Large intestine (tissue), 3 donors: Measurements from ENCODE around the gene KLKB1. TPM values are rescaled to one million over a fixed set of nuclear protein-coding genes. Genes with fewer than 3 reads are reported as not detected.
"Not testable (repeated sequence)": the region's sequence is repeated elsewhere in the genome, so short reads cannot be mapped to it uniquely, and the experiment has no call there.

ENCODE experiments used
- DNase-seq, 2 donors: peaks; one replicate each; pipeline versions ENCODE4 v3.0.0 to v3.0.0-alpha.2; 2013
- H3K27ac ChIP-seq: one replicate; pipeline ENCODE4 v1.5.1; 2013; ENCODE audit warnings: low read length
- H3K27me3 ChIP-seq: 2 replicates; pipeline ENCODE4 v1.6.1; 2013; ENCODE audit warnings: low read length; ENCODE audit not compliant: control insufficient read depth, insufficient read depth
- H3K36me3 ChIP-seq: 2 replicates; pipeline ENCODE4 v1.6.1; 2013; ENCODE audit warnings: low read length; ENCODE audit not compliant: control insufficient read depth, insufficient read depth
- H3K4me1 ChIP-seq: one replicate; pipeline ENCODE4 v1.6.1; 2013; ENCODE audit warnings: low read length; ENCODE audit not compliant: control insufficient read depth, insufficient read depth
- H3K4me3 ChIP-seq: one replicate; pipeline ENCODE4 v1.5.1; 2013; ENCODE audit warnings: low read length
- H3K9me3 ChIP-seq: one replicate; pipeline ENCODE4 v1.6.1; 2013; ENCODE audit warnings: mild to moderate bottlenecking, low read depth, low read length, moderate library complexity; ENCODE audit not compliant: control insufficient read depth
- WGBS: methylation state at CpG from one replicate; pipeline ENCODE4 v1.1.5; 2013; ENCODE audit warnings: low lambda C conversion rate; ENCODE audit not compliant: insufficient coverage; 5-methylcytosine and 5-hydroxymethylcytosine counted together
- polyA plus RNA-seq: library from polyadenylated mRNA; unstranded; fragments of 120-200 nt; gene quantifications from one replicate; pipeline ENCODE4 v1.2.1, GENCODE V29; 2013

KLKB1 gene
- polyA plus RNA-seq, 1 donor, result 2.8 TPM

DNA sequence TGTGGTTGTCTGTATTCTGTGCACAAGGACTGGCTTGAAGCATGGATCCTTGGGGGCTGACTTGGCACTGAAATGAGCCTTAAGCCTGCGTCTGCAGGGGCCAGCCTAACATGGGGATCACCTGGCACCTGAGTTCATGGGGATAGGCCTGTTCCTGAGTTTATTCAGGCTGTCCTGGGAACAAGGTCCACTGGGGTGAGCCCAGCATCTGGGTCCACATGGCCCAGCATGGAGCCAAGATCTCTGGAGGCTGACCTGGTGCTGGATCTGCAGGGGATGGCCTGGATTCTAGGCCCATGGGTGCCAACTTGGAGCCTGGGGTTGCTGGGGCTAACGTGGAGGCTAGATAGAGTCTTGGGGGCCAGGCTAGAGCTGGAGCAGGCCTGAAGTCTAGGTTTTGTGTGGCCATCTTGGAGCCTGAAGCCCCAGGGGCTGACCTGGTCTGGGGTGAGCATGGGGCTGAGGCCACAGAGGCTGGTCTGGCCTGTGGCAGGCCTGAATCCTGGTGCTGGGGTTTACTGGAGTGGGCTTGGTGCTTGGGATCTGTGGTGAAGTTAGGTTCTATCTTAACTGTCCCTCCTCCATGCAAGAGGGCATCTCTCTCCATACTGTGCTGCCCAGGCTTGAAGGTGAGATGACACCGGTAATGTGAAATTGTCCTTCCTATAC lies 652 bp upstream of the KLKB1 start:
- H3K4me3 ChIP-seq, result no peak overlapping the region
- H3K9me3 ChIP-seq, result peaks cover 26% of the 10 kb centered on the region
- no peaks in the 10 kb centered on the region for H3K4me1 ChIP-seq
- WGBS, result no CpG with 5 or more reads among the region's 3 CpGs
- no peaks in the 10 kb centered on the region for H3K27me3 ChIP-seq
- no peaks in the 10 kb centered on the region for H3K36me3 ChIP-seq
- no peak overlapping the region for H3K27ac ChIP-seq
- no peak for DNase-seq

DNA sequence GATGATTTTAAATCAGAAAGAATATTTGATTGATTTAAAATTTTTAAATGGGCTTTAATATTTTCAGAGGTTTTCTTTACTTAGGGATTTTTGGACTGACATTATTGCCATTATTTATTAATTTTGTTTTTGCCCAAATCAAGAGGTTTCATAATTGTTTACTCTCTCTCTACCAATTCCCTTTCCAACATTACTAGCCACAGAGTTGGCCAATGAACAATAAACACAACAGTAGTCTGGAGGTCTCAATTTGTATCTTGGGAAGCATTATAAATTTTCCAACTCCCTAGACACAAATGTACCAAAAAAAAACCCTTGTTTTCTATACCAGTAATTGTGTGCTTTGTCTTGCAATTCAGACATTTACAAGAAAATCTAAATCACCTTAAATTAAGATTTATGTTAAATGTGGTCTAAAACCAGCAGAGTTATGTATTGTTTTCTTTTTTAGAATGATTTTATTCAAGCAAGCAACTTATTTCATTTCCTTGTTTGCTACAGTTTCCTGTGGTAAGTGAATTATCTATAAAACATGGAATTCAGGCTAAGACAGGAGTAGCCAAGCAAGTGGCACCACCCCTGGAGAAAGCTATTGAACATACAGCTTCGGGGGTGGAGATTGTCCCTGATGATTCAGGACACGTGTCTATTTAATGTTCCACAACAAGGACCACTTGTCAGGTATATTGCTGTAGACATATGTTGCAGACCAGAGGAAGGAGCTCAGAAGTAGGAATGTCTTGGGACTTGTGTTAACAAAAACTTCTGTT lies 622 bp downstream of the KLKB1 start:
- Histone ChIP-seq H3K27ac (no peak overlapping the region), H3K4me3 (no peak overlapping the region), H3K9me3 (peaks cover 26% of the 10 kb centered on the region), H3K27me3 (no peaks in the 10 kb centered on the region), H3K4me1 (no peaks in the 10 kb centered on the region), H3K36me3 (no peaks in the 10 kb centered on the region)
- no peak for DNase-seq
- WGBS, result no CpG with 5 or more reads among the region's 2 CpGs

DNA sequence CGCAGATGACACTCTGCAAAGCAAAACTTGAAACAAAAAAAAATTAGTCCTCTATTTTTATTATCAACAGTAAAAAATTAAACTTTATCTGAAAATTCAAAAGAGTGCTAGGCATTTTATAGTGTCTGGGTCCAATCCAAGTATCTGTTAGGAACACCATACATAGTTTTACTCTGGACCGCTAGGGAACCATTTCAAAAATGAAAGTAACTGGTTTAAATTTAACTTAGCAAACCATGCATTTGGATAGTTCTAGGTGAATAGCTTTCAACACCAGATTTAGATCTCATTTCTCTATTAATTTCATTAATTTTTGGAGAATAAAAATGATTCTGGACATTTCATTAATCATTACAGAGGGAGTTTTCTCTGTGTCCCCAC lies 1.2 kb downstream of the KLKB1 start:
- H3K4me3 ChIP-seq, result no peak overlapping the region
- H3K27ac ChIP-seq, result no peak overlapping the region
- H3K4me1 ChIP-seq, result no peaks in the 10 kb centered on the region
- no peaks in the 10 kb centered on the region for H3K27me3 ChIP-seq
- DNase-seq, result no peak
- no peaks in the 10 kb centered on the region for H3K36me3 ChIP-seq
- peaks cover 26% of the 10 kb centered on the region for H3K9me3 ChIP-seq
- WGBS, result no CpG with 5 or more reads among the region's 2 CpGs

DNA sequence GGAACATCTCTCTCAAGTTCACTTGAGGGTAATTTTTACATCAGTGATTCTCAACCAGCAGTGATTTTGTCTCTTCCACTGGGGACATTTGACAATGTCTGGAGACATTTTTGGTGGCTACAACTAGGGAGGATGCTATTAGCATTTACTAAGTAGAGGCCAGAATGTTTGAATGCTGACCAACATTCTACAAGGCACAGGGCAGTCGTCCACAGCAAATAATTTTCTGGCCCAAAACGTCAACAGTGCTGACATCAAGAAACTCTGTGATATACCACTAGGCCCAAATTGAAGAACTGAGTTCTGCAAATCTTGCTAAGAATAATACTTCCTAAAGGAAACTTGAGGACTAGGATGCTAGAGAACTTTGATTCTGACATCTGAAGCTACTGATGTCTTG lies 7.1 kb downstream of the KLKB1 start:
- H3K9me3 ChIP-seq, result no peaks in the 10 kb centered on the region
- H3K27ac ChIP-seq, result no peak overlapping the region
- no peaks in the 10 kb centered on the region for H3K4me1 ChIP-seq
- no peak for DNase-seq
- no CpG with 5 or more reads among the region's 2 CpGs for WGBS
- H3K36me3 ChIP-seq, result no peaks in the 10 kb centered on the region
- H3K4me3 ChIP-seq, result no peak overlapping the region
- no peaks in the 10 kb centered on the region for H3K27me3 ChIP-seq

DNA sequence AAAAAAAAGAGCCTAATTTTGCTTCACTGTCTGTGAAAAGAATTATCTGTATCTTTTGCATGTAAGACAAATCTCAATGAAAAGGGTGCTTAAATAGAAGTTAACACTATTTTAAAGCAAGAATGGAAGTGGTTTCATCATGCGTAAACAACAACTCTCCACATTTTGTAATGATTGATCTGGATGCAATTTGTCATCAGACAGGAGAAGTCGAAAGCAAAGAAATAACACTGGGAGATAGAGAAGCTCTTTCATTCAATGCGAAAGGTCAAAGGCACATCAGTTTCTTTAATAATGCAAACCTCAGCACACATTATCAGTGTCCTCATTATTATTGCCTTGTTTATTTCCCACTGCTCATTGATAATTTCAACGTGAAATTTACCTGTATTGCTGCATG lies 8.8 kb downstream of the KLKB1 start:
- Histone ChIP-seq H3K36me3 (no peaks in the 10 kb centered on the region), H3K4me1 (no peaks in the 10 kb centered on the region), H3K4me3 (no peak overlapping the region), H3K27ac (no peak overlapping the region), H3K9me3 (no peaks in the 10 kb centered on the region), H3K27me3 (no peaks in the 10 kb centered on the region)
- WGBS, result 0% methylated on average over 1 of the region's 4 CpGs
- DNase-seq, result no peak

DNA sequence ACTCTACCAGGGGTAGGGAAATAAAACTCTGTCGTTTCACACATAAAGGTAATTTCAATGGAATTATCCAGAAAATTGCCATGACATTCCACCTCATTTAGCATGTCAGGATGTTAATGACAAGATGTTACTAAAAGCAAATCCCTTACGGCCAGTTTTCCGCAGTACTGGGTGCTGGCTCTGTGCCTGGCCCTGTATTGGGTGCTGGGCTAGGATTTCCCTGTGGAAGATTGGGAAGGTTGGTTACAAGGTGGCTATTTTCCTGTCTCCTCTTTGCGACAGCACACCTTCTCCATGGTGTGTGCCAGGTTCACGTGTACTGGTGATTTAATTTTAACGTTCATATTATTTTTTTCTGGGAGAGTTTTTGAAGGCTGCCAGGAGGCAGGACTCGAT lies 13.1 kb downstream of the KLKB1 start:
- H3K4me1 ChIP-seq, result no peaks in the 10 kb centered on the region
- no peaks in the 10 kb centered on the region for H3K36me3 ChIP-seq
- H3K27me3 ChIP-seq, result no peaks in the 10 kb centered on the region
- no peak for DNase-seq
- 100% methylated on average over 1 of the region's 7 CpGs for WGBS
- H3K27ac ChIP-seq, result no peak overlapping the region
- no peak overlapping the region for H3K4me3 ChIP-seq
- H3K9me3 ChIP-seq, result no peaks in the 10 kb centered on the region

DNA sequence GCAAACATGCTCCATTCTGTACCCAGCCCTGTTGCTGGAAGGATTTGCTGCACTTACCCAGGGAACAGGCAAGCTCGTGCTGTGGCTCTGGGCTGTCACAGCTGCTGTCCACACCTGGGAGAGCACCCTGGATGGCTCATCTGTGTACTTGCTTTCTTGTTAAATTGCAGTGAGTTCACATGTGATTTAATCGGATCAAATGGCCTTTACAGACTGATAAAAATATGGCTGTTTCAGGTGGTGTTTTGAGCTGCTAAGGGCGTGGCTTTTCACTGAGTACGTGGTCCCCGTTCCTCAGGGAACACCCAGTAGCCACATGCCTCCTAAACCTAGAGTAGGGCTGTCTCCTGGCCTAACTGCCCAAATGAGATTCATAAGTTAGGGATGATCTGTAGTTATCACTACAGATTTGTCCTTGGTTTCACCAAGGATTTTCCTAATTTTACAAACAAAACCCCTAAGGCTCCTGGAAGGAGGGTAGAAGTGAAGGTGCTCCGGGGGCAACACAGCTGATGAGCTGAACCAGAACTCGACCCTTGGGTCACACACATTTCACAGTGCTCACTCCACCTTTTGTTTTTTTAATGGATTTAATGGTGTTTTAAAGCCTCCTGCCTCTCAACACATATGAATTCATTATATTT lies 13.7 kb downstream of the KLKB1 start:
- no peak overlapping the region for H3K27ac ChIP-seq
- DNase-seq, result no peak
- no peaks in the 10 kb centered on the region for H3K27me3 ChIP-seq
- no peak overlapping the region for H3K4me3 ChIP-seq
- no CpG with 5 or more reads among the region's 7 CpGs for WGBS
- no peaks in the 10 kb centered on the region for H3K9me3 ChIP-seq
- H3K4me1 ChIP-seq, result no peaks in the 10 kb centered on the region
- no peaks in the 10 kb centered on the region for H3K36me3 ChIP-seq

DNA sequence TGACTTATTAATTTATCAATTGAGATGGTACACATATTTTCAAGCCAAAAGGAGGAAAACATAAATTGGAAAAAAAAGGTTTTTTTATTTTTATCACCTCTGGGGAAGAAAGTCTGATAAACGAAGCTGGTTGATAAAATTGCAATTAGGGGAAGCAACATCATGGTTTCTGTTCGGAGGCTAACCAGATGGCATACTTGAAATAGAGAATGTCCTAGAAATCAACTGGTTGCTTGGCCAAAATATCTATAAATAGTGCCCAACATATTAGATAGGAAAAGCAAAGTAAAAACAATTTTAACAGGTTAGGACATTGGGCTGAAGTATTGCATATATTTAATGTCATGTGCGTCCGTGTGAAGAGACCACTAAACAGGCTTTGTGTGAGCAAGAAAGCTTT lies 14.3 kb downstream of the KLKB1 start:
- no peaks in the 10 kb centered on the region for H3K9me3 ChIP-seq
- no peaks in the 10 kb centered on the region for H3K36me3 ChIP-seq
- DNase-seq, result no peak
- no peaks in the 10 kb centered on the region for H3K4me1 ChIP-seq
- H3K27me3 ChIP-seq, result no peaks in the 10 kb centered on the region
- H3K27ac ChIP-seq, result no peak overlapping the region
- WGBS, result 95% methylated on average over 4 of the region's 4 CpGs
- H3K4me3 ChIP-seq, result no peak overlapping the region

DNA sequence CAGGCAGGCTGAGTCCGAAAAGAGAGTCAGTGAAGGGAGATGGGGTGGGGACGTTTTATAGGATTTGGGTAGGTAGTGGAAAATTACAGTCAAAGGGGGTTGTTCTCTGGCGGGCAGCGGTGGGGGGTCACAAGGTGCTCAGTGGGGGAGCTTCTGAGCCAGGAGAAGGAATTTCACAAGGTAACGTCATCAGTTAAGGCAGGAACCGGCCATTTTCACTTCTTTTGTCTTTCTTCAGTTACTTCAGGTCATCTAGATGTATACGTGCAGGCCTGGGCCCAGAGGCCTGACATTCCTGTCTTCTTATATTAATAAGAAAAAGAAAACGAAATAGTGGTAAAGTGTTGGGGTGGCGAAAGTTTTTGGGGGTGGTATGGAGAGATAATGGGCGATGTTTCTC lies 14.7 kb downstream of the KLKB1 start:
- not testable (repeated sequence) for H3K36me3 ChIP-seq, H3K27me3 ChIP-seq, H3K4me1 ChIP-seq, DNase-seq, H3K9me3 ChIP-seq, H3K4me3 ChIP-seq, H3K27ac ChIP-seq
- WGBS, result 75% methylated on average over 4 of the region's 10 CpGs

DNA sequence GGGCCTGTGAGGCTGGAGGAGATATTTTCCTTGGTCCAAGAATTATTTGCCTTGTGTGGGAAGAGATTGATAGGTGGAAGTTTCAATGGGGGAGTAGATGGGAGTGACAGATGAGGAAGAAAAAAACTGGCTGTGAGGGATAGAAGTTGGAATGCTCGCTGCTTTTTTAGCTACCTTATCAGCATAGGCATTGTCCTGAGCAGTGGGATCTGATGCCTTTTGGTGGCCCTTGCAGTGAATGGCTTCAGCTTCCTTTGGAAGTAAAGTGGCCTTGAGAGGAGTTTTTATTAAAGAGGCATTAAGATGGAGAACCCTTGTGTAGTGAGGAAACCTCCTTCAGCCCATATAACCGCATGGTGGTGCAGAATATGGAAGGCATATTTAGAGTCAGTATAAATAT lies 16.0 kb downstream of the KLKB1 start:
- H3K27me3 ChIP-seq, result no peaks in the 10 kb centered on the region
- no peaks in the 10 kb centered on the region for H3K36me3 ChIP-seq
- H3K4me1 ChIP-seq, result no peaks in the 10 kb centered on the region
- DNase-seq, result no peak
- H3K9me3 ChIP-seq, result no peaks in the 10 kb centered on the region
- no CpG with 5 or more reads among the region's 2 CpGs for WGBS
- no peak overlapping the region for H3K4me3 ChIP-seq
- no peak overlapping the region for H3K27ac ChIP-seq
